GM12874 (cell line): ENCODE results near the gene CUBN.

Experiments
- TF ChIP-seq, protein P1 (sequence below): IDR thresholded peaks from 2 replicates; pipeline ENCODE4 v1.5.1; 2011; ENCODE audit warnings: low read depth, mild to moderate bottlenecking, control low read depth, low read length, moderate library complexity; ENCODE audit not compliant: insufficient read depth

CUBN gene

DNA sequence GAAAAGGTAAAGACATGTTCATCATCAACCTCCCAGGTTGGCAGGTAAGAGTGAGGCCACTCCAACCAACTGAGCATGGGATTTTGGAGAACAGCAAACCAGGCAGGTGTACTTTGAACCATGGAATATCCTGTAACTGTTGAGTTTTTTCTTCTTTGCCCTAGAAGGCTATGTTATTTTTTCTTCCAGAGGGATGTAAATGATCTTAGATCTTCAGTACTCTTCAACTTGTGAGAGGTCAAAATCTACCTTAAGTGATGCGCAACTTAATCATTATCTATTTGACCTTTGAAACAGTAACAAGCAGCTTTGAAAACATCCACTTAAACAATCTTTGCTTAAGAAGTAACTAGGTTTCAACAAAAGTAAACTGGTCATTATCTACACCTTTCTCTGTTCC lies at the start of gene CUBN:
Gene CUBN (minus strand): TSS at position 71 of the 400 bp plus-strand sequence. CDS start 46 bp downstream, at position 25.
- TF ChIP-seq, protein P1, sequence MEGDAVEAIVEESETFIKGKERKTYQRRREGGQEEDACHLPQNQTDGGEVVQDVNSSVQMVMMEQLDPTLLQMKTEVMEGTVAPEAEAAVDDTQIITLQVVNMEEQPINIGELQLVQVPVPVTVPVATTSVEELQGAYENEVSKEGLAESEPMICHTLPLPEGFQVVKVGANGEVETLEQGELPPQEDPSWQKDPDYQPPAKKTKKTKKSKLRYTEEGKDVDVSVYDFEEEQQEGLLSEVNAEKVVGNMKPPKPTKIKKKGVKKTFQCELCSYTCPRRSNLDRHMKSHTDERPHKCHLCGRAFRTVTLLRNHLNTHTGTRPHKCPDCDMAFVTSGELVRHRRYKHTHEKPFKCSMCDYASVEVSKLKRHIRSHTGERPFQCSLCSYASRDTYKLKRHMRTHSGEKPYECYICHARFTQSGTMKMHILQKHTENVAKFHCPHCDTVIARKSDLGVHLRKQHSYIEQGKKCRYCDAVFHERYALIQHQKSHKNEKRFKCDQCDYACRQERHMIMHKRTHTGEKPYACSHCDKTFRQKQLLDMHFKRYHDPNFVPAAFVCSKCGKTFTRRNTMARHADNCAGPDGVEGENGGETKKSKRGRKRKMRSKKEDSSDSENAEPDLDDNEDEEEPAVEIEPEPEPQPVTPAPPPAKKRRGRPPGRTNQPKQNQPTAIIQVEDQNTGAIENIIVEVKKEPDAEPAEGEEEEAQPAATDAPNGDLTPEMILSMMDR, result no peak

- TF ChIP-seq, protein P1, result no peak
Observed at GRCh38 chr10:17179002-17179401, 49.4 kb upstream of the CUBN start.

GRCh38 chr10:17178006-17178405 lies 48.4 kb upstream of the CUBN start:
- TF ChIP-seq, protein P1, result no peak

GRCh38 chr10:17177014-17177413 lies 47.4 kb upstream of the CUBN start:
- TF ChIP-seq, protein P1, result no peak

DNA sequence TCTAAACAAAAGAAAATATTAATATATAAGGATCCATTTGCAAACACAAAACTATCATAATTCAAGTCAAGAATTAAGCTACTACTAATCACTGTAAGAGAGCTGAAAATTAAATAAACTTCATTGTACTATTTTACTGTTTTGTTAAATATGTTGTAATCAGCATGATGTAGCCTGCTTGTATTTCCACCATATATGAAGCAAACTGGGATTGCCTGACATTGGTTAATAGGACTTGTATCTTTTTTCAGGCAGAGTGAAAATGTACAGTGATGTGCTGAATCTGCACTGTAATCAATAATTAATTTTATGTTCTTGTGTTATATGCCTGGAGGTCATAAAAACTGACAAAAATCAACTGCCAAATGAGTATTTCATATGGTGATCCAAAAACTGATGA lies 46.5 kb upstream of the CUBN start:
- TF ChIP-seq, protein P1, result no peak

DNA sequence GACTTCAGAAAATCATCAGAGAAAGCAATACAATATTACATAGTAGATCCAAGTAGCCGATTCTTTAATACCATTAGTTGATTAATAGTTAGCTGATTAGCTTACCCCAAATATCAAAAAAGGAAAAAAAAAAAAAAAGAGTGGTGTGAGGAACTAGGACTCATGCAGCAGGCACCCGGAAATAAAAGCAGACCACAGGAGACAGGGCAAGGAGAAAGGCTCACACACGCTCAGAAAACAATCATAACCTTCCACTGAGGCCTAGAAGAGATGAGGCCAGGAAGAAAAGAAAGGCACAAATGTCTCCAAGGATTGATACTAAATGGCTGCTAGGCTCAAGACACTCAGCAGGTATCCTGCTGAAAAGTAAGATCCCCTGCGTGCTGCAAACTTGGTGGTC lies 45.9 kb upstream of the CUBN start:
- TF ChIP-seq, protein P1, result no peak

GRCh38 chr10:17174626-17175025 lies 45.0 kb upstream of the CUBN start:
- TF ChIP-seq, protein P1, result no peak
